ENCODE data around the gene JAM2. TPM values are rescaled to one million over a fixed set of nuclear protein-coding genes. Genes with fewer than 3 reads are reported as not detected.
"Not testable (repeated sequence)": the region's sequence is repeated elsewhere in the genome, so short reads cannot be mapped to it uniquely, and the experiment has no call there.

The JAM2 gene
- total and polyA plus RNA-seq, 5 donors from 2014 or later = 0.08 to 0.39 (median 0.24) TPM; not detected in 2

- Mint-ChIP-seq H3K27me3 (peaks cover 25% of the 10 kb centered on the region), H3K27ac (no peak overlapping the region)
- H3K36me3 ChIP-seq (ENCODE audit: control insufficient read depth, insufficient read depth, low read length) = no peaks in the 10 kb centered on the region
Observed at GRCh38 chr21:25682382-25682781, 43.3 kb downstream of the JAM2 start.

GRCh38 chr21:25687787-25688186 is 48.7 kb downstream of the JAM2 start:
- Mint-ChIP-seq H3K27me3 (peaks cover 28% of the 10 kb centered on the region), H3K4me3 (no peak overlapping the region), H3K4me1 (no peaks in the 10 kb centered on the region), H3K27ac (no peak overlapping the region), H3K9me3 (no peaks in the 10 kb centered on the region), H3K36me3 (no peaks in the 10 kb centered on the region)
- H3K27me3 ChIP-seq (ENCODE audit: control insufficient read depth, insufficient read depth, low read length) = no peaks in the 10 kb centered on the region
- H3K4me1 ChIP-seq (ENCODE audit: control insufficient read depth, insufficient read depth, low read length, poor library complexity, severe bottlenecking) = no peaks in the 10 kb centered on the region
- H3K36me3 ChIP-seq (ENCODE audit: control insufficient read depth, insufficient read depth, low read length) = no peaks in the 10 kb centered on the region
- H3K27ac ChIP-seq (ENCODE audit: insufficient read depth, low read length, poor library complexity, severe bottlenecking) = no peak overlapping the region
- DNase-seq (no peak), ATAC-seq (ENCODE audit: low read depth in 2 of 2) (no peak)
- H3K9me3 ChIP-seq (ENCODE audit: control insufficient read depth in 2 of 2, low read length in 2 of 2) = no peaks in the 10 kb centered on the region
- H3K4me3 ChIP-seq (ENCODE audit: low read depth, low read length) = no peak overlapping the region

More at GRCh38 chr21:25682382-25682781, 43.3 kb downstream of the JAM2 start:
- no peaks in the 10 kb centered on the region for H3K9me3 ChIP-seq (ENCODE audit: control insufficient read depth in 2 of 2, low read length in 2 of 2)
- no peaks in the 10 kb centered on the region for H3K36me3 Mint-ChIP-seq
- no peak overlapping the region for H3K27ac ChIP-seq (ENCODE audit: insufficient read depth, low read length, poor library complexity, severe bottlenecking)
- H3K4me1 ChIP-seq (ENCODE audit: control insufficient read depth, insufficient read depth, low read length, poor library complexity, severe bottlenecking) = no peaks in the 10 kb centered on the region
- no peaks in the 10 kb centered on the region for H3K4me1 Mint-ChIP-seq
- no peak overlapping the region for H3K4me3 Mint-ChIP-seq
- H3K9me3 Mint-ChIP-seq = peaks cover 0 to 1% (median 0%) of the 10 kb centered on the region in 7 donors
- ATAC-seq (ENCODE audit: low read depth in 2 of 2) (no peak), DNase-seq (no peak)
- no peak overlapping the region for H3K4me3 ChIP-seq (ENCODE audit: low read depth, low read length)
- peaks cover 2% of the 10 kb centered on the region for H3K27me3 ChIP-seq (ENCODE audit: control insufficient read depth, insufficient read depth, low read length)

- no peaks in the 10 kb centered on the region for H3K4me1 ChIP-seq (ENCODE audit: control insufficient read depth, insufficient read depth, low read length, poor library complexity, severe bottlenecking)
- no peak for ATAC-seq (ENCODE audit: low read depth in 2 of 2)
Observed at GRCh38 chr21:25688275-25689155, 49.5 kb downstream of the JAM2 start.

GRCh38 chr21:25689226-25689625 is 50.2 kb downstream of the JAM2 start:
- ATAC-seq (ENCODE audit: low read depth in 2 of 2) = no peak
- Mint-ChIP-seq H3K27me3 (peaks cover 23% of the 10 kb centered on the region), H3K4me3 (no peak overlapping the region), H3K27ac (no peak overlapping the region), H3K4me1 (no peaks in the 10 kb centered on the region), H3K9me3 (no peaks in the 10 kb centered on the region), H3K36me3 (no peaks in the 10 kb centered on the region)
- Histone ChIP-seq H3K27me3 (ENCODE audit: control insufficient read depth, insufficient read depth, low read length) (no peaks in the 10 kb centered on the region), H3K4me3 (ENCODE audit: low read depth, low read length) (no peak overlapping the region), H3K4me1 (ENCODE audit: control insufficient read depth, insufficient read depth, low read length, poor library complexity, severe bottlenecking) (no peaks in the 10 kb centered on the region), H3K36me3 (ENCODE audit: control insufficient read depth, insufficient read depth, low read length) (no peaks in the 10 kb centered on the region), H3K9me3 (ENCODE audit: control insufficient read depth in 2 of 2, low read length in 2 of 2) (no peaks in the 10 kb centered on the region), H3K27ac (ENCODE audit: insufficient read depth, low read length, poor library complexity, severe bottlenecking) (no peak overlapping the region)
- no peak for DNase-seq

More at GRCh38 chr21:25688275-25689155, 49.5 kb downstream of the JAM2 start:
- H3K4me1 Mint-ChIP-seq = no peaks in the 10 kb centered on the region
- H3K27ac ChIP-seq (ENCODE audit: insufficient read depth, low read length, poor library complexity, severe bottlenecking) = no peak overlapping the region
- no peaks in the 10 kb centered on the region for H3K36me3 Mint-ChIP-seq
- H3K27ac Mint-ChIP-seq = no peak overlapping the region
- no peaks in the 10 kb centered on the region for H3K36me3 ChIP-seq (ENCODE audit: control insufficient read depth, insufficient read depth, low read length)
- H3K4me3 ChIP-seq (ENCODE audit: low read depth, low read length) = no peak overlapping the region
- peaks cover 28% of the 10 kb centered on the region for H3K27me3 Mint-ChIP-seq
- no peaks in the 10 kb centered on the region for H3K27me3 ChIP-seq (ENCODE audit: control insufficient read depth, insufficient read depth, low read length)
- no peaks in the 10 kb centered on the region for H3K9me3 Mint-ChIP-seq
- no peak for DNase-seq
- no peaks in the 10 kb centered on the region for H3K9me3 ChIP-seq (ENCODE audit: control insufficient read depth in 2 of 2, low read length in 2 of 2)
- no peak overlapping the region for H3K4me3 Mint-ChIP-seq

GRCh38 chr21:25691976-25692375 is 52.9 kb downstream of the JAM2 start:
- no peaks in the 10 kb centered on the region for H3K4me1 ChIP-seq (ENCODE audit: control insufficient read depth, insufficient read depth, low read length, poor library complexity, severe bottlenecking)
- Mint-ChIP-seq H3K9me3 (peaks cover 0 to 1% (median 0%) of the 10 kb centered on the region in 7 donors), H3K27ac (no peak overlapping the region), H3K4me3 (no peak overlapping the region), H3K27me3 (peaks cover 17% of the 10 kb centered on the region), H3K4me1 (no peaks in the 10 kb centered on the region), H3K36me3 (no peaks in the 10 kb centered on the region)
- H3K27ac ChIP-seq (ENCODE audit: insufficient read depth, low read length, poor library complexity, severe bottlenecking) = no peak overlapping the region
- no peak for DNase-seq
- H3K27me3 ChIP-seq (ENCODE audit: control insufficient read depth, insufficient read depth, low read length) = no peaks in the 10 kb centered on the region
- H3K4me3 ChIP-seq (ENCODE audit: low read depth, low read length) = no peak overlapping the region
- H3K9me3 ChIP-seq (ENCODE audit: control insufficient read depth in 2 of 2, low read length in 2 of 2) = no peaks in the 10 kb centered on the region
- no peak for ATAC-seq (ENCODE audit: low read depth in 2 of 2)
- no peaks in the 10 kb centered on the region for H3K36me3 ChIP-seq (ENCODE audit: control insufficient read depth, insufficient read depth, low read length)

- ATAC-seq (ENCODE audit: low read depth in 2 of 2); DNase-seq; H3K27me3 ChIP-seq (ENCODE audit: control insufficient read depth, insufficient read depth, low read length); H3K4me3 Mint-ChIP-seq; H3K4me1 ChIP-seq (ENCODE audit: control insufficient read depth, insufficient read depth, low read length, poor library complexity, severe bottlenecking); H3K4me1 Mint-ChIP-seq; H3K9me3 ChIP-seq (ENCODE audit: control insufficient read depth in 2 of 2, low read length in 2 of 2); H3K27ac Mint-ChIP-seq; H3K36me3 ChIP-seq (ENCODE audit: control insufficient read depth, insufficient read depth, low read length); H3K9me3 Mint-ChIP-seq; H3K27ac ChIP-seq (ENCODE audit: insufficient read depth, low read length, poor library complexity, severe bottlenecking); H3K4me3 ChIP-seq (ENCODE audit: low read depth, low read length); H3K36me3 Mint-ChIP-seq; H3K27me3 Mint-ChIP-seq: not testable (repeated sequence)
Observed at GRCh38 chr21:25695461-25695860, 56.4 kb downstream of the JAM2 start.

GRCh38 chr21:25700741-25701140 is 61.7 kb downstream of the JAM2 start:
- no peaks in the 10 kb centered on the region for H3K27me3 Mint-ChIP-seq
- Histone ChIP-seq H3K27me3 (ENCODE audit: control insufficient read depth, insufficient read depth, low read length) (no peaks in the 10 kb centered on the region), H3K9me3 (ENCODE audit: control insufficient read depth in 2 of 2, low read length in 2 of 2) (no peaks in the 10 kb centered on the region), H3K36me3 (ENCODE audit: control insufficient read depth, insufficient read depth, low read length) (no peaks in the 10 kb centered on the region), H3K4me1 (ENCODE audit: control insufficient read depth, insufficient read depth, low read length, poor library complexity, severe bottlenecking) (no peaks in the 10 kb centered on the region), H3K4me3 (ENCODE audit: low read depth, low read length) (no peak overlapping the region), H3K27ac (ENCODE audit: insufficient read depth, low read length, poor library complexity, severe bottlenecking) (no peak overlapping the region)
- no peak for ATAC-seq (ENCODE audit: low read depth in 2 of 2)
- H3K4me3 Mint-ChIP-seq = no peak overlapping the region
- H3K27ac Mint-ChIP-seq = no peak overlapping the region
- no peaks in the 10 kb centered on the region for H3K36me3 Mint-ChIP-seq
- H3K9me3 Mint-ChIP-seq = peaks cover 0 to 5% (median 0%) of the 10 kb centered on the region in 7 donors
- DNase-seq = no peak
- H3K4me1 Mint-ChIP-seq = no peaks in the 10 kb centered on the region

- Mint-ChIP-seq H3K27me3 (no peaks in the 10 kb centered on the region), H3K4me1 (no peaks in the 10 kb centered on the region), H3K27ac (no peak overlapping the region), H3K4me3 (no peak overlapping the region), H3K9me3 (peaks cover 0 to 5% (median 0%) of the 10 kb centered on the region in 7 donors), H3K36me3 (no peaks in the 10 kb centered on the region)
- no peaks in the 10 kb centered on the region for H3K9me3 ChIP-seq (ENCODE audit: control insufficient read depth in 2 of 2, low read length in 2 of 2)
- H3K4me3 ChIP-seq (ENCODE audit: low read depth, low read length) = no peak overlapping the region
- H3K27me3 ChIP-seq (ENCODE audit: control insufficient read depth, insufficient read depth, low read length) = no peaks in the 10 kb centered on the region
- no peak overlapping the region for H3K27ac ChIP-seq (ENCODE audit: insufficient read depth, low read length, poor library complexity, severe bottlenecking)
- DNase-seq = no peak
- no peaks in the 10 kb centered on the region for H3K4me1 ChIP-seq (ENCODE audit: control insufficient read depth, insufficient read depth, low read length, poor library complexity, severe bottlenecking)
- no peak for ATAC-seq (ENCODE audit: low read depth in 2 of 2)
- H3K36me3 ChIP-seq (ENCODE audit: control insufficient read depth, insufficient read depth, low read length) = no peaks in the 10 kb centered on the region
Observed at GRCh38 chr21:25701529-25701928, 62.5 kb downstream of the JAM2 start.
